Activated CD8-positive, alpha-beta memory T cell treated with anti-CD3 and anti-CD28 coated beads, Interleukin-2, amount 50 U/mL, for 1 hour (primary cell): ENCODE measurements around the gene FHL1.

Source experiments
- DNase-seq: peaks from one replicate; pipeline ENCODE4 v3.0.0-alpha.2; 2020; ENCODE audit errors: extremely low read depth

The FHL1 gene

DNA sequence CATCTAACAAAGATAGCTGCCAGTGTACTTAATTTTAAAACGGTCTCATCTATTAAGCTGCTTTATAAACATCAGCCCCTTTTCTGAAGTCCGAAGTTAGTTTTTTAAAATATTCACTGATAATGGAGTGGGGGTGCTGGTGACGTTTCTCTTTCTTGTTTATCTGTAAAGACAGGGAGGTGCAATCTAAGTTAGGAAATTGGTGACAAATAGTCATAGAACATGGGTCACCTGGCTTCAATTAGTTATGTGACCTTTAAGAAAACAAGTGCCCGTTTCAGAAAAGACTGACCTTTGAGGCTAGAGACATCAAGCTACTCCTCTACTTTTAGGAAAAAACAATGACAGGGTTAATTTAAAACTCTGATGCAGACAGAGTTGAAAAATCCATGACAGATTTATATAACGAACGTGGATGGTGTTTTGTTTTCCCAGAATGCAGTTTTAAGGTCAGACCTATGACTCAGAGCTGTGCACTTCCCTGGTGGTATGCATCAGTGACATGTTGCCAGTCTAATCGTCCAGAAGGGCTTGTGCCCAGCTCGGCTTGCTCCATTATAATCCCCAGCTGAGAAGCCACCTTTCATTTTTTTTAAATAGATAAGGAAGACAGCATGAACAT, 38.2 kb downstream of the FHL1 start:
- no peak for DNase-seq

DNA sequence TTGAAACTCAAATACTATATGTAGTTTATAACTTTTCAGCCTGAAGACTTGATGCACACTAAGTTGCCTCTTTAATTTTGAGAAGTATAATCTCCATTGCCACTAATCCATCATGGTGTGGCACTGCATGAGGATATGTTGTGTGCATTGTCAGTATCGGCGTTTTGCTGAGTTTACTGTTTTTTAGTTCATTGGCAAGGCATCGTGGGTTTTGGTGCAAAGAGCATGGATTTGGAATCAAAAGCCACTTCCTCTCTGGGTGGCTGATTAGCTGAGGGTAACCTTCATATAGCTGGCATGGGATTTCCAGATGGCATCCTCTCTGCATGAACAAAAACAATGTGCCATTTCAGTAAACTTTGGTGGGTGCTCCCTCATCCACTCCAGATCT, 38.7 kb downstream of the FHL1 start:
- no peak for DNase-seq

DNA sequence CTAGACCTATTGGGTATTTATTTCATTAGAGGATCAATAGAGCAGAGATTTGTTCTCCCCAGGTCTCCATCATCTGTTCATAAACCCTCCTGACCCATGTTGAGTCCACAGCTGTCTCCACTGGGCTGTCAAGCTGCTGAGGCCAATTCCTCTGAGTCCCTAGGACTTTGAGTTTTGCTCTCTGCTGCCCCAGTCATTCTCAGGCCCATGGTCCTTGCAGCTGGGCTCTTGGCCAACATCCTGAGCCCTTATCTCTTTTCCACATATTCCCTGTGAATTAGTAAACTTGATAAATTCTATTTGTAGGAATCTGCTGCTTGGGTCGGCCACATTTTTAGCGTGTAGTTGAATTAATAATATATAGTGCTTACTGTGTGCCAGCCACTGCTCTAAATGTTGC, 41.9 kb downstream of the FHL1 start:
- DNase-seq: no peak

DNA sequence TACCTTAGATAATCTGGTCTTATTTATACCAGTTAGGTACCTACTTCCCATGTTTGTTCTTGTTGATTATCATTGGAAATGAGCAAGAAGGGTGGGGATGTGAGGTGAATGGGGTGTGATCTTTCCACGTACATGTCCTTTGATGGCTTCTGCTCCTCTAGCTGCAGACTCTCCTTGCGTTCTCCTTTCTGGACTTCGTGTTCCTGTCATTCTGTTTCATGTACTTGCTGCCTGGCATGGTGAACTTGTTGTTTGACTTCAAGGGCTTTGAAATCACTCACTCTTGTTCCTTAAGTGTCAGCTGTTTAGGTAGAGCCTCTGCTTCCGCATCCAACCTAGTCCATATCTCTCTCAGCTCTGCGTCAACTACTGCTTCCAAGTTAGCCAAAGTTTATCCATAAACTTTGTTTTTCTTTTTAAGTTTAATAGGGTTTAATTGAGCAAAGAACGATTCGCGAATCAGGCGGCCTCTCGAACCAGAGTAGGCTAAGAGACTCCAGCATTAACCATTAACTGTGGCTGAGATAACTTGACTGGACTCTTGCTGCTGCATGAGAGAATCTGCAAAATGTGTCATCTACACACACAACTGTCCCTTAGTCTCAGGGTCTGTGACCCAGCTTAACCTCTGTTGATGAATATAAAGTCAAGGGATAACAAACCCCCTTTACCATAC, 42.8 kb downstream of the FHL1 start:
- no peak for DNase-seq

DNA sequence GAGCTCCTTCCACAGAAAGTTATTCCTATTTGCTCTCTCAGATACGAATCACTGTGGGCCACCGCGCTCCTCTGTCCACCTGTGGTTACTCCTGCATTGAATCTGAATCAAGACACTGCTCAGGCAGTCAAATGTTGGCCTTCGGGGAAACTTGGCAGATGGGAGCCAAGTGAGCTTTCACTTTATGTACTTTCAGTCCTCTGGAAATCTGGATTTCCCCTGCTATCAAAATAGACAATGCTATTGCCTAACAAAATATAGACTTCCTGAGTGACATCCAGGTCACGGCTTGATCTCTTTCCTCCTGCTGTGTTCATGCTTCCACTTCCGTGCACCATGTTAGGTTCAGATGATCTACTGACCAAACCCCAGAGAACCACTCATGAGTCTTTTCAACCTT, 43.8 kb downstream of the FHL1 start:
- no peak for DNase-seq

DNA sequence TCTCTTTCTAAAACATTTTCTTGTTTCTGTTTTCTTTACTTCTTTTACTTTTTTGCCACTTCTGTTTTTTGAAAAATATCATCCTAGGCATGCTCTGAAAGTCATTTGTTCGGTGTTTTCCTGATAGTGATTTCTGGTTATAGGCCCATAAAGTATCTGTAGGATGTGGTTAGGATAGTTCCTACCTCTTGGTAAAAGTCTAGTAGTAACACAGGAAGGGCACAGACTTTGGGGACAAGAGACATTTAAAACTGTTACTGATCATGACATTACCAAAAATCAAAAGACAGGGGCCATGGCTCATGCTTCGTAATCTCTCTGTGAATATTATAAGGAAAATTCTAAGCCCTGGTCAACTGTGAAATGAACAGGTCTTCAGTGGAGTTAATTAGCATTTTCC, 44.8 kb downstream of the FHL1 start:
- no peak for DNase-seq

DNA sequence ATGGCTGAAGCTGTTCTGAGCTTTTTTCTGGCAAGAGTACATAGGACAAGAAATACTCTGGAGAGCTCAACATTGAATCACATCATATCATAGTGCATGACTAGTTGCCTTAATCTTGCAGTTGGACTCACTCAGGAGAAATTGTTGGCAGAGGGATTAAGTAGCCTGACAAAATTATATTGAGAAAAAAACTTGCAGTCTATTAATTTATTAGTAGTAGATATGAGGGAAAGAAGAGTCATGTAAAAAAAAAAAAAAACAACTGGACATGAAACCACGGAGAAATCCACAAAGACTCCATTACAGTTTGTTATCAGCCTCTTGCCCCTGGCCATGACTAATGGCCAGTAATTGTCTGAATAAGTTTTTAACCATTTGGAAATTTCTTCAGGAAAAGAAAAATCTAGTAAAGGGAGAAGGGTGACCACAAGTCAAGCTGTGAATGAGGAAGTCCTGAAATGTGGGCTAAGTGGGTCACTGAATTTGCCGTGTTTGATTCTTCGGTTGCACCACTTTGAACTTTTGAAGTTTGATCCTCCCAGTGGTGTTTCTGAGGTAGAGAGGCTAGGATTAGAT, 45.6 kb downstream of the FHL1 start:
- DNase-seq: no peak

DNA sequence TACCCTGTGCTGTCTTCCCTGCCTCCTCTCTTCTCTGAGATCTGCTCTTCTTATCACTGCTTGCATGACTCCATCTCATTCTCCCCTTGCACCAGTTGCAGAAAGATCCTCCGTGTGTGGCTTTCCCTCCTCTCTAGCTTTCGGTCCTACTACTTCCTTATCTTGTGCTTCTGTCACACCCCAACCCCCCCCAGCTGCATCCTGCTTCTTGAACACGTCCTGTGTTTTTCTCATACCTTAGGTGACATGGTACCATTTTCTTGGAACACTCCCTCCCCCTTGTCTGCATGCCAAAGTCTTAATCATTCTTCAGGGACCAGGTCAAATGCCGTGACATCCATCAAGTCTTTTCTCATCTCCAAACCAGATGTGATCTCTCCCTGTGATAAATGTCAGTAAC, 46.4 kb downstream of the FHL1 start:
- no peak for DNase-seq

DNA sequence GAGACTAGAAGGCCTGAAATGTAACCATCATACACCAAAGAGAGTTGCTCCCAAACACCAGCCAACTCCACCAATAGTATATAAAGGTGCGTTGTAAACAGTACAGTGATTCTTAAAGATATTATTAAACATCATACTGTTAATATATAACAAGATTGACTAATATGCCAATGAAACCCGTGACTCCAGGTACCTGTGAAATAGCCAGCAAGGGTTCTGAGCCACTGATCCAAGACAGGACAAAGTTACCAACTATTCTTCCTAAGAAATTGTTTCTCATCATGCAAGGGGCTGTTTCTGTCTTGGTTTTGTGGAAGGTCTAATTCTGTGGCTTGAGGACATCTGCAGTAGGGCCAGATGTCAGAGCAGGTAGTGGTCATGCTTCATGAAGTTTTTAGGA, 47.2 kb downstream of the FHL1 start:
- no peak for DNase-seq

DNA sequence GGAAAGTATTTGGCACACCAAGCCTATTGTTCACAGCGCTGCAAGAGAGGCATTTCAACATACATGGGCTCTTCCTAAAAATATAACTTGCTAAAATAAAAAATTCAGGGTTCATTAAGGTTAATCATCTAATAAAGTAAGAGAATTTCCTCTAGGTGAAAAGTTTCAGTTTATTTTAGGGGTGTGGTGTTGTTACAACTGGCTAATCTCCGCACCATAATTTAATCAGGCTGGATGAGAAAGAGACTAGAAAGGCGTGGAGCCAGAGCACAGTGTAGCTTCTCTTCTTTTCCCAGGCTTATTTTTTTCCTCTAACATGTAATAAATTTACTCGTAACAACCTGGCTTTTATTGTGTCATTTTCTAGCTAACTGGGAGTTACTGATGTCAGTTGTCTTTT, 47.9 kb downstream of the FHL1 start:
- no peak for DNase-seq

DNA sequence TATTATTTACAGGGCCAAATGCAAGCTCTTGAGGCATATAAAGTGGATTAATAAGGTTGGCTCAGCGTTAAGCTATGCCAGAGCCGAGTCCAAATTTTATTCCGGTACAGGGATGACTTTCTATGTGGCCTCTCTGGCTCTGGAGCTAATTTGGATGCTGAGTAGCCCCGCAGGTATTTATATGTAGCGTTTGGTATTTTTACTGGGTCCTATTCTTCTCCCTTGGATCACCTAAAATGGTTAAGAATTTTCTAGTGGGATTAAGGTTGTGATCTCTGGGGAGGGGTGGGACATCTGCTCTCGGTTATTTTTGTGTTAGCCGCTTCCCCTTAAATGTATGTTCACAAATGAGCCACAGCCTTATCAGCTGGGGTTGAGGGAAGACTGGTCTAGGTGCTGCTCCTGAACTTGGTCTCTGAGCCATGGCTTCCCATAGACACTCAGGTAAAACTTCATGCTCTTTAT, 49.4 kb downstream of the FHL1 start:
- no peak for DNase-seq

DNA sequence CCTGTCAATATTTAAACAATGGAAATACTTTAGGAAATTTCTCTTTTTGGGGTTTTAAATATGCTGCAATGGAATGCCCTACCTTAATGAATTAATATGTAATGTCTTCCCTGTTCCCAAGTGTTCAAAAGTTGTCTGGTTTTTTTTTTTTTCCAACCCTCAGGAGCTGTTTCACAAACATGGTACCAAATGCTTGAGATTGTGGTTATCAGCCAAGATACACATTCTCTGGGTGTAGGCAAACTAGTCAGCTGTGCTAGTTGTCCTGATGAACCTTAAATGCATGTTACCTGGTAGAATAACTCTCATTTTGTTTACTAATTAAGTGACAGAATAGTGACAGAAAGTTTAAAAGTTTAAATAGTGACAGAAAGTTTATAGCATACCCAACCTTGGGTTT, 50.7 kb downstream of the FHL1 start:
- no peak for DNase-seq

DNA sequence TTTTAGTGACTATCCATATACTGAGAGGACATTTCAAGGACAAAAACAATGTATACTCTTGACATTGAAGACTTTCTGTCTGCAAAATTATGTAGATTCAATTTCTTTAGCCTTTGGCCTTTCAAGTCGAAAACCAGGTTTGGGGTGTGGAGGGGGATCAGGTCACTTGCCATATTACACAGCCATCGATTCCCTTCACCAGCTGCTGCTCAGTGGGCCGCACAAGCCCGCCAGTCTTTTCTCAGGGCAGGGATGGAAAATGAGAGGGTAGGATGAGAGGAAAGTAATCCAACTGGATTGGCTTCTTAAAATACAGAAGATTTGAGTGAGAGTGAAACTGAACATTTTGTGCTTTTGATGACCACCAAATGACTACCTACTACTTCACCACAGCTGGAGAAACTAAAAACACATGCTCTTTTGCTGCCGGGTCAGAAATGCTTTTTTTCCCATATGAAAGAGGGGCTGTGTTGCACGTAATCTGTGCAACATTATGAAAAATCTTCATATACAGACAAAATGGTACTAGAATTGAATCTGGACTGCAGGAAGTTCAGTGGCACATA, 51.4 kb downstream of the FHL1 start:
- DNase-seq: no peak

DNA sequence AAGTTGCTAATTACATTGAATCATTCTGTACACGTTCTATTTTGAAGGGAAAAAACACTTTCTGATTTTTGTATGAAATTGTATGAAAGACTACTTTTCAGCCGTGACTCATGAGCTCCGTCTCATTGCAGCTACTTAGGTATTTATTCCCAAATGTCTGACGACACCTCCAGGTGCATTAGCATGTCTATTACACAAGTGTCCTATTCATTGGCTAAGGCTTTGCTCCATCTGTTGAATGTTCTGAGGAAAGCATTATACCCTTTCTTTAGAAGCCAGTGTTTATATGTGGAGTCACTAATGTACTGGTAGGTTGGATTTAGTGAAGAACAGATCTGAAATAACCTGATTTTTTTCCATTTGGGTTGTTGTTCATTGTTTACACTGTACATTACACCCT, 52.0 kb downstream of the FHL1 start:
- DNase-seq: no peak

DNA sequence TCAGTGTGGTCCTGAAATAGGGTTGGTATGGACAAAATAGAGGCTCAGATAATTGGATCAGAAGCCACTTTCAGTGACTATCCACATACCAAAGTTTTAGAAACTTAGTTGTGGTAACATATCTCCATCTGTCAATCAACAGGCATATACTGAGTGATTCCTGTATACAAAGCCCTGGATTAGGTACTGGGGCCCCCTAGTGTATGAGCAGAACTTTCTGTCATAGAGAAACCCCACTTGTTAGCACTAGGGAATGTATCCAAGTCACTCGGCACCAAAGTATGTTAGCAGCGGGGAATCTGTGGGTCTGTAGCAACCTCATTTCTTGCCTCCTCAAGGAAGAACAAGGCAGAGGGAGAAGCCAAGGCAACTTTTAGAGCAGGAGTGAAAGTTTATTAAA, 53.1 kb downstream of the FHL1 start:
- DNase-seq: no peak

DNA sequence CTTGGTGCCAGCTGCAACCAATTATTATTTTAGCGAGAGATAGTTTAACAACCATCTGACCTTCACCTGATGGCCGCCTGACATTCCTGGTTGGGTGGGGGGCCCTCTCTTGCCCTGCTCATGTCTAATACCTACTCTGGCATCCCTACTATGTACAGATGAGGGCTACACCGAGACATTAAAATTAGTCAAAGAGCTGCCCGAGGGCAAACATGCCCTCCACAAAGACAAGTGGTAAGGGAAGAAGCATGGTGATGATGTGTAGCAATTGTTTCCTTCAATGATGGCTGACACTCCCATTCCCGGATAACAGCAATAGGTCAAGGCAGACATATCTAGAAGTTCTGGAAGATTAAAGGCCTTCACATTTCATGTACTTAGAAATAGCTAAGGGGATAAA, 54.3 kb downstream of the FHL1 start:
- DNase-seq: no peak

DNA sequence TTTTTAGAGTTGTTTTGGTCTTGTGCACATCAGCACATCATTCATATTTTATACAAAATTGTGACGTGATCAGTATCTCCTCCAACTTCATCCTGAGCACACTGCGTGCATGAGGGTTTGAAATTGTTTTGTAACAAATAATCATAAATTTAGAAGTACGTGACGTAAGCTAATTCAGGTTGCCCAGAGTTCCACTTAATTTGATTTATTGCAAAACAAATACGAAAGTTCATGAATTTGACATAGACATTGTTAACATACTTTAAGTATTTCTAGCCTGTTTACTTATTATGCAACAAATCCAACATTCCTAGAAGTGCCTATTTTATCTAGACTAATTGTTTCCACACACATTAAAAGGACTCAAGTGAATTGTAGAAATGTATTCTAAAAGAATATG, 55.6 kb downstream of the FHL1 start:
- no peak for DNase-seq

DNA sequence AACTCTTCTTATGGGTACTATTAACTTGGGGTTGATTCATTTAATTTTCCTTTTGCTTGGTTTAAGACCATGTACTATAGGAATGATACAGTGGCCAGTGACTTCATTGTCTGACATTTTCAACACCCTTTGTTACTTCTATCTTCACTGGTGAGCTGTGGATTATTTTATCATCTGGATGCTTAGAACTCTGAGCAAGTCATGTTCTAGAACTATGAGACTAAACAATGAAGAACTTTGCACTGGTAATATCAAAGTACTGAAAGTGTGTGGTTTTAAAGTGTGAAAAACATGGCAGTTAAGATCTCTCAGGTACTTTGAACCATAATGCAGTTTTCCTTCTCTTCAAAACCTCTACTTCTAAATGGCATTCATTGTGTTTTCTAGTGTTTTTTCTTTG, 56.1 kb downstream of the FHL1 start:
- DNase-seq: no peak

DNA sequence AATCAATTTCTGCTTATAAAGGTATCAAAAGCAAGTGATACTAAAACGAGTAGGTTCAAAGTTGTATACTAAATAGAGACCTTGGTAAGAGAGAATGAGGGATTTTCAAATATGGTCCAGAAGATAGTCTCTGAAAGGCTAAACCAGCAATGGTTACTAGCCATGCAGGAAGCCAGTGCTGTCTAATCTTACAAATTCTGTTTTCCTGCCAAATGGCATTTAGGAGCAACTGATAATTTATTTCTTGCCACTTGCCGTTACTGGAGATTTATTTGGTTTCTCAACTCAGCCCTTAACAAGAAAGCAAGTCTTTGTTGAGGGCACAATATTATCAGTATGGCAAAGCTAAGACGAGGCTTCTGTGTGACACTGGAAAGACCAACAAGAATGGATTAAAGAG, 56.6 kb downstream of the FHL1 start:
- DNase-seq: no peak

DNA sequence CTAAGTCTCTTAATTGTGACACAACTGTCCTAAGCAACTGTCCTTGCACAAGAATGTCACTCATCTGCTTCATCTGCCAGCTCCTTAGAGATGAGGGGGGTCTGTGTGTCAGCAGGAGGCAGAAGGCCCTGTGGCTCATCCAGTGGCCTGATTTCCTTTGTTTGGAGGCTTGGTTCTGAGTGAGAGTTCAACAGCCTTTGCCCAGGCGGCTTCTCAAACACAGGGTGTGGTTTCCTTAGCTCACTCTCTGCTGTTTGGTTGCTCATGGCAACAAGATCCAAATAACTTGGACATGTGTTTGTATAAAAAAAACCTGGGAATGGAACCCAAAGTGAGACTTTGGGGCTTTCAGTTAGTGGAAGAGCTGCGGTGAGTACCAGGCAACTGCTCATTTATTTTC, 57.2 kb downstream of the FHL1 start:
- DNase-seq: no peak

DNA sequence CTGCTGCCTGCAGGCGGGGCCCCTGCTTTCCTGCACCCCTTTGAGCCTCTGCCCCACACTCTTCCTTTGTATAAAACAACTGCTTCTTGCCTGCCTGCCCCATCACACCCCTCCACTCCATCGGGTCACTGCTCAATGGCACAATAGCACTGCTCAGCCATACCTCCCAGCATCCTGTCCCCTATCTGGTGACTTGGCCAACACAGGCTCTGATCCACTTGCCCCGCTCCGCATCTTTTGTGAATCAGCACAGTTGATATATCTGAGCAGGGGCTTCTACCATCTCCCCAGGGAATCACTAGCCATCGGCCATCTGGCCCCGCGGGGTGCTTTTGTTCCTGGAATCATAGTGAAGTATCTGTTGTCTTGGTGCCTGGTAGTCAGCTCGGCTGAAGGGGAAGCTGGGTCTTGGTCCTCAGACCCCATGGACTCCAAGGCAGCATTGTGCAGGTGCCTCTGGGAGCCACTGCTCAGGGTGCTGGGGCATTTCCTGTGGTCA, 58.6 kb downstream of the FHL1 start:
- DNase-seq: no peak

DNA sequence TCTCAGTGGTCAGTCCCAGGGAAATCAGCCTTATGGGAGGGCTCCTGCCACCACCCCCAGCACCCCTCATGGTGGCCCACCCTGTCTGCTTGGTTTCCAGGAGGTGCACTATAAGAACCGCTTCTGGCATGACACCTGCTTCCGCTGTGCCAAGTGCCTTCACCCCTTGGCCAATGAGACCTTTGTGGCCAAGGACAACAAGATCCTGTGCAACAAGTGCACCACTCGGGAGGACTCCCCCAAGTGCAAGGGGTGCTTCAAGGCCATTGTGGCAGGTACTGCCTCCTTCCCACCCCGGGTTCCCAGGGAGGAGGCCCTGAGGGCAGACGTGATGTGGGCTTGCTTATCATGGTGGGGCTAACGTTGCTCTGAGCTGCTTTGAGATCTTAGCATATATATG, 59.6 kb downstream of the FHL1 start:
- no peak for DNase-seq

DNA sequence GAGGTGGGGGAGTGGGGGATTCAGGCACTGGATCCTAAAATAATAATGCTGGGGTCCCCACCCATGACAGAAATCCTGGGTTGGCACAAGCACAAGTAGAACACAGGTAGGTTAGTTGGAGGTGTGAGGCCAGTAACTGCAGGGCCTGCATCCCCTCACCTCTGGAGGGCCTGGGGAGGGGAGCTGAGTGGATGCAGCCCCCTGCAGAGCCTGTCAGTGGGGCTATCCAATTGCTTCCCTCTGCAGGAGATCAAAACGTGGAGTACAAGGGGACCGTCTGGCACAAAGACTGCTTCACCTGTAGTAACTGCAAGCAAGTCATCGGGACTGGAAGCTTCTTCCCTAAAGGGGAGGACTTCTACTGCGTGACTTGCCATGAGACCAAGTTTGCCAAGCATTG, 60.2 kb downstream of the FHL1 start:
- no peak for DNase-seq
